Neural crest cell (in vitro differentiated cells): ENCODE results near the gene NR3C2. TPM values are rescaled to one million over a fixed set of nuclear protein-coding genes. Genes with fewer than 3 reads are reported as not detected.

Experiments used
- DNase-seq: peaks from one replicate; pipeline ENCODE4 v3.0.0; 2021; ENCODE audit warnings: low read depth, mixed read lengths, low spot score
- H3K27ac Mint-ChIP-seq: one replicate; pipeline ENCODE4 v1.8.0; 2021; ENCODE audit warnings: mild to moderate bottlenecking, mixed read lengths; ENCODE audit not compliant: unreplicated experiment
- H3K27me3 Mint-ChIP-seq: 2 replicates; pipeline ENCODE4 v1.8.0; 2021; ENCODE audit warnings: low read depth, mild to moderate bottlenecking, mixed read lengths
- H3K36me3 Mint-ChIP-seq: 2 replicates; pipeline ENCODE4 v1.8.0; 2021; ENCODE audit warnings: low read depth, mild to moderate bottlenecking, mixed read lengths
- H3K4me1 Mint-ChIP-seq: 2 replicates; pipeline ENCODE4 v1.8.0; 2021; ENCODE audit warnings: mixed read lengths
- H3K4me3 Mint-ChIP-seq: one replicate; pipeline ENCODE4 v1.8.0; 2021; ENCODE audit warnings: mild to moderate bottlenecking, mixed read lengths
- H3K9me3 Mint-ChIP-seq: 2 replicates; pipeline ENCODE4 v1.8.0; 2021; ENCODE audit warnings: mixed read lengths
- total RNA-seq: library from RNA; stranded (reverse); gene quantifications from 2 replicates; pipeline ENCODE4 v1.2.1, GENCODE V29; 2021
- TF ChIP-seq, protein P1 (sequence below): fragments of 200-600 bp; sonication (generic); conservative IDR thresholded peaks from 2 replicates; pipeline ENCODE4 v1.5.0; 2021; ENCODE audit warnings: antibody characterized with exemption, mild to moderate bottlenecking

The NR3C2 gene
- total RNA-seq, 1 donor from 2014 or later, result 0.21 TPM

DNA sequence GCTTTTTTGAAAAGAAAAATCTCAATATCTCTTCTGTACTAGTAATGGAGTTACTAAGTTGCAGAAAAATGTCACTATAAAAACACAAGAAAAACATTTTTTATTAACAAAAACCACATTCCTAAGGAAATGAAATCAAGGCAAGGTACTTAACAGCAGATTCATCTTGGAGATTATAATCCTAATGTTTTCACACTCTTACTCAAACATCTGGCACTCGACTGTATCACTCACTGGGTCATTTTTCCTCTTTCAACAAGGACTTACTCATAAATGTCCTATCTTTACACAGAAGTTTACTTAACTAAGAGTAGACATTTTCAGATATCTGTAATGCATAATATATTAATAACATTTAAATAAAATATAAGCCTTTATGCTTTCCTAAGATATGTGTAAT is 216.6 kb downstream of the NR3C2 start:
- Mint-ChIP-seq H3K4me1 (no peaks in the 10 kb centered on the region), H3K27me3 (no peaks in the 10 kb centered on the region), H3K36me3 (no peaks in the 10 kb centered on the region), H3K9me3 (no peaks in the 10 kb centered on the region), H3K27ac (no peak overlapping the region), H3K4me3 (no peak overlapping the region)
- no peak for DNase-seq
- TF ChIP-seq, protein P1, sequence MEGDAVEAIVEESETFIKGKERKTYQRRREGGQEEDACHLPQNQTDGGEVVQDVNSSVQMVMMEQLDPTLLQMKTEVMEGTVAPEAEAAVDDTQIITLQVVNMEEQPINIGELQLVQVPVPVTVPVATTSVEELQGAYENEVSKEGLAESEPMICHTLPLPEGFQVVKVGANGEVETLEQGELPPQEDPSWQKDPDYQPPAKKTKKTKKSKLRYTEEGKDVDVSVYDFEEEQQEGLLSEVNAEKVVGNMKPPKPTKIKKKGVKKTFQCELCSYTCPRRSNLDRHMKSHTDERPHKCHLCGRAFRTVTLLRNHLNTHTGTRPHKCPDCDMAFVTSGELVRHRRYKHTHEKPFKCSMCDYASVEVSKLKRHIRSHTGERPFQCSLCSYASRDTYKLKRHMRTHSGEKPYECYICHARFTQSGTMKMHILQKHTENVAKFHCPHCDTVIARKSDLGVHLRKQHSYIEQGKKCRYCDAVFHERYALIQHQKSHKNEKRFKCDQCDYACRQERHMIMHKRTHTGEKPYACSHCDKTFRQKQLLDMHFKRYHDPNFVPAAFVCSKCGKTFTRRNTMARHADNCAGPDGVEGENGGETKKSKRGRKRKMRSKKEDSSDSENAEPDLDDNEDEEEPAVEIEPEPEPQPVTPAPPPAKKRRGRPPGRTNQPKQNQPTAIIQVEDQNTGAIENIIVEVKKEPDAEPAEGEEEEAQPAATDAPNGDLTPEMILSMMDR, result no peak

- DNase-seq, result no peak
- no peak overlapping the region for H3K4me3 Mint-ChIP-seq
- no peaks in the 10 kb centered on the region for H3K4me1 Mint-ChIP-seq
- H3K27me3 Mint-ChIP-seq, result no peaks in the 10 kb centered on the region
- no peak overlapping the region for H3K27ac Mint-ChIP-seq
- H3K36me3 Mint-ChIP-seq, result no peaks in the 10 kb centered on the region
- no peaks in the 10 kb centered on the region for H3K9me3 Mint-ChIP-seq
- TF ChIP-seq, protein P1, result no peak
These were observed 217.7 kb downstream of the NR3C2 start for GRCh38 chr4:148224476-148224875.

DNA sequence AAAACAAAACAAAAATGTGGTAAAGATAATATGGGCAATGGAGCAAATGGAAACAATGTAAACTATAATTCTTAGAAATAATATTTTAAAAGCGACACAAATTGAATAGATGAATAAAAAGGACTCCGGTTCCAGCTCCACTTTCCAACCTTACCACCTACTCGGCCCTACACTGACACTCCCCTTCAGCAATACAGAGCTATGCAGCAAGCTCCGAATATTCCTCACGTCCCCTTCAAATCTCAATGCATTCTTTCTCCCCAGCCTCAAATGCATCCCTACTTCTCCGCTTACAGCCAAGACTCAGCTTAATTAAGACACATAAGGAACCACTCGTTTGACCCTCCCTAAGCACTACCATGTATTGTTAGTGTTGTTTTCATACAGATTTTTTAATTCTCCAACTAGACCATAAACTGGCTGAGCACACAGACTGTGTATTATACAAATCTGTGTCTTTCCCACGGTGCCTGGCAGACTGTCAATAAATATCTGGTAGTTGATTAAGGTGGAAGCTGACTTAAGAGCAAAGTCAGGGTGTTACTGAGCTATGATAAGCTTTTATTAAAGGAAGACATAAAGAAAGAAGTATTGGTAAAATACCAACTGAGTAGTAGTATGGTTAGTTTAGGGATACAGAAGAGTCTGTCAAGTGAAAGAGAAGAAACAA is 219.1 kb downstream of the NR3C2 start:
- Mint-ChIP-seq H3K27me3 (no peaks in the 10 kb centered on the region), H3K9me3 (no peaks in the 10 kb centered on the region), H3K4me3 (no peak overlapping the region), H3K4me1 (no peaks in the 10 kb centered on the region), H3K27ac (no peak overlapping the region), H3K36me3 (no peaks in the 10 kb centered on the region)
- DNase-seq, result no peak
- TF ChIP-seq, protein P1, result no peak

DNA sequence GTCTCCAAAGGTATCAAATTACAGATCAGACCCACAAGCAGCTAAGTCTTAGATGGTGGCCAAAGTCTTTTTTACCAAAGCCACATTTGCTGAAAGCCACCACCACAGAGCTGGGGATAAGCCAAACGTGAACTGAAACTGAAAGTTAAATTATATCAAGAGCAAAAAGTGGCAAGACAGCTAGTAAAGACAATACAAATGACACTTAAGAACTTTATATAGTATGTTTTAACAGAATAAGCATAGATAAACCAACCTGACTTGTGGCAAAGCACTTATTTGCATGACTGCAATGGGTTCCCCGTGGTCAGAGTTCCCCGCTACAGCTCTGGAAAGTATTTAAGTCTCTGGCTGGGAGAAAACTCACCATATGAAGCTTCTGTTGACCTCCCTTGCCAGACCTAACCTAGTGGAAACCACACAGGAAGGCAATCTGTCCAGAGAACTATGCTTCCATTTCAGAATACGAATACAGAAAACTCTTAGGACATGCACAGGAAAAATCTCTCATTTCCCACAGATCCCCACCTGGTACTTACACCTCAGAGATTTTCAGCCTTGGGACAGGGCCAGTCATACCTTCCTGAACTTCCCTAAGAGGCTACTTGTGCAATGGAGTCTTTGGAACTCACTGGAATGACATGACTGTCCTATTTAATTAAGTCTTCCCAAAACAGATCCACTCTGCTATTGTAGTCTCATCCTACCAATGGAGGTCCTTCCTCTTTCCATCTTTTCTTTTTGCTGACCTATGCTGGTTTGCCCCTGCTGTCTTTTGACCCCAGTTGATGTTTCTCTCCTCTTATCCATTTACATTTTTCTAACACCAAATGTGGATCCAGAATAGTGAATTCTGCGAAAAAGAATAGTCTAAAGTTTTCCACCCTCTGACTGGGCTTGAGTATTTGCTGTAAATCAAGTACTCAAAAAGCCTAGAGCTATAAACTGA is 225.1 kb downstream of the NR3C2 start:
- H3K9me3 Mint-ChIP-seq, result no peaks in the 10 kb centered on the region
- H3K27ac Mint-ChIP-seq, result no peak overlapping the region

DNA sequence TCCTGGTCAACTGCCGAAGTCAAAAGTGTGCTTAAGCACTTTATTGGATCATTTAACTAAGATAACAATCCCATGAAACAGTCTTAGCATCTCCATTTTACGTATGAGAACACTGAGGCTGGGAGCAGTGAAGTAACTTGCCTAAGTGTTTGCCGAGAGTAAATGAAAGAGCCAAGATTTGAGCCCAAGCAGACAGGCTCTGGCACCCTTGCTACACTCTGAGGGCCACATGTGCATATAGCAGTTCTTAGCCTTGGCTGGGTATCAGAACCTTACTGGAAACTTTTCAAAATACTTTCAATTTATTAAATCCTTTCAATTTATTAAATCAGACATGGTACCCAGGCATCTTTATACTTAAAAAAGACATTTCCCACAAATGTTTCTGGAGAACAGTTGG is 225.9 kb downstream of the NR3C2 start:
- Mint-ChIP-seq H3K4me1 (no peaks in the 10 kb centered on the region), H3K4me3 (no peak overlapping the region), H3K9me3 (no peaks in the 10 kb centered on the region), H3K36me3 (no peaks in the 10 kb centered on the region), H3K27me3 (no peaks in the 10 kb centered on the region), H3K27ac (no peak overlapping the region)
- TF ChIP-seq, protein P1, result no peak
- no peak for DNase-seq

More for the DNA sequence above, 225.1 kb downstream of the NR3C2 start:
- TF ChIP-seq, protein P1, result no peak
- Mint-ChIP-seq H3K36me3 (no peaks in the 10 kb centered on the region), H3K4me1 (no peaks in the 10 kb centered on the region), H3K27me3 (no peaks in the 10 kb centered on the region), H3K4me3 (no peak overlapping the region)
- DNase-seq, result no peak
